IMR-90 (cell line): Measurements from ENCODE around the gene SMIM14. TPM values are rescaled to one million over a fixed set of nuclear protein-coding genes. Genes with fewer than 3 reads are reported as not detected.
A peak's percentile ranks its signal among the peaks of the same experiment; 100 is the strongest.

Source experiments
- ATAC-seq: fragments of 200-7000 bp; cut with Tn5 transposase; 2 replicates; pipeline ENCODE4 v1.9.1; 2020; ENCODE audit warnings: low read depth, mild to moderate bottlenecking, moderate library complexity
- BruUV-seq: library from RNA; stranded (reverse); fragments of 400-500 nt; replicated peaks from 2 replicates; lab custom pipeline; 2021; lab: Mats Ljungman, UMichigan
- CTCF ChIA-PET: fragments of 300-600 bp; formaldehyde crosslinking; extraction: SDS; loops from one replicate; lab custom pipeline; 2021; ENCODE audit warnings: antibody characterized with exemption; lab: Yijun Ruan, JAX
- POLR2A ChIA-PET: fragments of 300-600 bp; sonication (Branson Sonifier 250); formaldehyde crosslinking; loops from one replicate; lab custom pipeline; 2022; ENCODE audit warnings: antibody characterized with exemption; ENCODE audit not compliant: unreplicated experiment; lab: Charles Lee
- DNase-seq: peaks from one replicate; pipeline ENCODE4 v3.0.0; 2013
- H2AFZ ChIP-seq: replicated peaks from 2 replicates; pipeline ENCODE3; 2013; ENCODE audit warnings: low read length, mild to moderate bottlenecking; ENCODE audit not compliant: poor library complexity
- H2AK5ac ChIP-seq: 2 replicates; pipeline ENCODE4 v1.6.1; 2013; ENCODE audit warnings: low read depth, low read length, inconsistent platforms
- H2AK9ac ChIP-seq: replicated peaks from 2 replicates; pipeline ENCODE3; 2013; ENCODE audit warnings: mild to moderate bottlenecking, low read depth, low read length, moderate library complexity; ENCODE audit not compliant: poor library complexity
- H2BK120ac ChIP-seq: 2 replicates; pipeline ENCODE4 v1.6.1; 2013; ENCODE audit warnings: low read depth, low read length, inconsistent platforms
- H2BK15ac ChIP-seq: 3 replicates; pipeline ENCODE4 v1.6.1; 2013; ENCODE audit warnings: low read depth, low read length, inconsistent platforms
- H2BK20ac ChIP-seq: 2 replicates; pipeline ENCODE4 v1.6.1; 2013; ENCODE audit warnings: low read depth, mild to moderate bottlenecking, inconsistent platforms, low read length, moderate library complexity
- H2BK5ac ChIP-seq: 2 replicates; pipeline ENCODE4 v1.6.1; 2013; ENCODE audit warnings: mild to moderate bottlenecking, low read depth, low read length, inconsistent platforms; ENCODE audit not compliant: poor library complexity, severe bottlenecking
- H3K14ac ChIP-seq: replicated peaks from 2 replicates; pipeline ENCODE4 v1.6.1; 2013; ENCODE audit warnings: low read depth, low read length, inconsistent platforms
- H3K18ac ChIP-seq: 2 replicates; pipeline ENCODE4 v1.6.1; 2013; ENCODE audit warnings: low read depth, low read length, control low read depth
- H3K23ac ChIP-seq: 2 replicates; pipeline ENCODE4 v1.6.1; 2013; ENCODE audit warnings: low read depth, low read length, inconsistent platforms
- H3K27ac ChIP-seq: 2 replicates; pipeline ENCODE4 v1.5.1; 2013; ENCODE audit warnings: mild to moderate bottlenecking, control low read depth, low read length; ENCODE audit not compliant: insufficient read depth
- H3K27me3 ChIP-seq: 2 replicates; pipeline ENCODE4 v1.6.1; 2013; ENCODE audit warnings: low read length; ENCODE audit not compliant: control insufficient read depth, insufficient read depth
- H3K36me3 ChIP-seq: 2 replicates; pipeline ENCODE4 v1.6.1; 2013; ENCODE audit warnings: low read length, mixed read lengths; ENCODE audit not compliant: control insufficient read depth, insufficient read depth
- H3K4ac ChIP-seq: 2 replicates; pipeline ENCODE4 v1.6.1; 2013; ENCODE audit warnings: low read depth, low read length, inconsistent platforms
- H3K4me1 ChIP-seq: 2 replicates; pipeline ENCODE4 v1.6.1; 2013; ENCODE audit warnings: low read length, mixed read lengths; ENCODE audit not compliant: control insufficient read depth, insufficient read depth
- H3K4me2 ChIP-seq: 2 replicates; pipeline ENCODE4 v1.6.1; 2013; ENCODE audit warnings: low read depth, mild to moderate bottlenecking, control low read depth, low read length, moderate library complexity
- H3K4me3 ChIP-seq: 2 replicates; pipeline ENCODE4 v1.5.1; 2013; ENCODE audit warnings: low read depth, mild to moderate bottlenecking, control low read depth, low read length, moderate library complexity; ENCODE audit not compliant: insufficient read depth
- H3K56ac ChIP-seq: 2 replicates; pipeline ENCODE4 v1.6.1; 2013; ENCODE audit warnings: low read length, inconsistent platforms; ENCODE audit not compliant: insufficient read depth; ENCODE audit errors: extremely low read depth
- H3K79me1 ChIP-seq, 2 experiments: 2 replicates each; pipeline ENCODE4 v1.6.1; 2013; ENCODE audit warnings: low read length in 2 of 2, inconsistent platforms in 1 of 2, low read depth in 1 of 2
- H3K9ac ChIP-seq: 2 replicates; pipeline ENCODE4 v1.6.1; 2013; ENCODE audit warnings: low read depth, low read length, control low read depth
- H3K9me1 ChIP-seq: 2 replicates; pipeline ENCODE4 v1.6.1; 2013; ENCODE audit warnings: low read length, inconsistent platforms; ENCODE audit not compliant: insufficient read depth
- H3K9me3 ChIP-seq: 2 replicates; pipeline ENCODE4 v1.6.1; 2013; ENCODE audit warnings: low read length; ENCODE audit not compliant: control insufficient read depth, insufficient read depth
- H4K20me1 ChIP-seq: 2 replicates; pipeline ENCODE4 v1.6.1; 2013; ENCODE audit warnings: low read length, inconsistent platforms; ENCODE audit not compliant: insufficient read depth
- H4K5ac ChIP-seq: 2 replicates; pipeline ENCODE4 v1.6.1; 2013; ENCODE audit warnings: mild to moderate bottlenecking, low read depth, low read length, control low read depth
- H4K8ac ChIP-seq, 2 experiments: 2 replicates each; pipeline ENCODE4 v1.6.1; 2013; ENCODE audit warnings: low read depth in 2 of 2, low read length in 2 of 2, control low read depth in 1 of 2, inconsistent platforms in 1 of 2
- H4K91ac ChIP-seq: 2 replicates; pipeline ENCODE4 v1.6.1; 2013; ENCODE audit warnings: low read depth, low read length, inconsistent platforms; ENCODE audit not compliant: insufficient read depth
- BHLHE40 ChIP-seq: fragments of 150-350 bp; IDR thresholded peaks from 2 replicates; pipeline ENCODE4 v1.6.1; 2016; ENCODE audit warnings: mild to moderate bottlenecking, low read depth, low read length
- CEBPB ChIP-seq: IDR thresholded peaks from 2 replicates; pipeline ENCODE4 v1.6.1; 2012; ENCODE audit warnings: low read depth, low read length, improper control_type of control experiment
- CHD1 ChIP-seq: IDR thresholded peaks from 2 replicates; pipeline ENCODE4 v1.6.1; 2012; ENCODE audit warnings: low read depth, low read length, improper control_type of control experiment
- FOS ChIP-seq: fragments of 150-350 bp; IDR thresholded peaks from 2 replicates; pipeline ENCODE4 v1.6.1; 2016; ENCODE audit warnings: low read depth, low read length
- MAFK ChIP-seq: IDR thresholded peaks from 2 replicates; pipeline ENCODE4 v1.6.1; 2012; ENCODE audit warnings: low read depth, low read length, improper control_type of control experiment
- MXI1 ChIP-seq: IDR thresholded peaks from 2 replicates; pipeline ENCODE4 v1.6.1; 2012; ENCODE audit warnings: low read depth, mild to moderate bottlenecking, low read length, moderate library complexity, borderline replicate concordance
- NFE2L2 ChIP-seq: fragments of 150-350 bp; IDR thresholded peaks from 2 replicates; pipeline ENCODE4 v1.6.1; 2016; ENCODE audit warnings: low read depth, mild to moderate bottlenecking, low read length
- RAD21 ChIP-seq: IDR thresholded peaks from 2 replicates; pipeline ENCODE4 v1.6.1; 2012; ENCODE audit warnings: low read length, improper control_type of control experiment
- RCOR1 ChIP-seq: IDR thresholded peaks from 2 replicates; pipeline ENCODE4 v1.6.1; 2012; ENCODE audit warnings: mild to moderate bottlenecking, low read length, improper control_type of control experiment; ENCODE audit not compliant: insufficient replicate concordance
- RFX5 ChIP-seq: IDR thresholded peaks from 2 replicates; pipeline ENCODE4 v1.8.0; 2012; ENCODE audit warnings: low read depth, mild to moderate bottlenecking, low read length, moderate library complexity
- USF2 ChIP-seq: fragments of 150-350 bp; IDR thresholded peaks from 2 replicates; pipeline ENCODE4 v1.6.1; 2017; ENCODE audit warnings: mild to moderate bottlenecking, antibody characterized with exemption, low read length, low read depth
- WGBS, 2 experiments: methylation state at CpG; one replicate each; pipeline versions ENCODE4 v1.1.5 to v1.1.7; 2013; ENCODE audit warnings: missing lambda C conversion rate in 2 of 2; ENCODE audit not compliant: insufficient read length in 1 of 2; ENCODE audit errors: extremely low coverage in 2 of 2; 5-methylcytosine and 5-hydroxymethylcytosine counted together
- dilution Hi-C: fragments of 300-500 bp; cut with HindIII; formaldehyde crosslinking; loops from one replicate; pipeline ENCODE4 v1.14.3; 2018; ENCODE audit warnings: low sequenced_read_pairs; ENCODE audit not compliant: unreplicated experiment
- in situ Hi-C: fragments of 300-500 bp; cut with MboI; formaldehyde crosslinking; loops from 3 replicates; pipeline ENCODE4 v1.14.3; 2019; ENCODE audit warnings: low sequenced_read_pairs, inconsistent platforms, mixed read lengths
- intact Hi-C: fragments of 100-400 bp; cut with micrococcal nuclease; formaldehyde crosslinking; loops from 2 replicates; pipeline ENCODE4 v1.10.0; 2022
- polyA plus RNA-seq, 3 experiments: library from polyadenylated mRNA; depleted of rRNA; stranded (reverse); fragments of >200 nt; gene quantifications; 2 replicates each; pipeline ENCODE4 v1.2.3, GENCODE V29; 2012; ENCODE audit warnings: low replicate concordance in 1 of 3
- total RNA-seq: library from RNA; depleted of rRNA; stranded (reverse); fragments of >200 nt; gene quantifications from 2 replicates; pipeline ENCODE4 v1.2.3, GENCODE V29; 2012
- TF ChIP-seq, protein P1 (sequence below): conservative IDR thresholded peaks from 2 replicates; pipeline ENCODE4 v1.5.1; 2012; ENCODE audit warnings: mild to moderate bottlenecking, low read depth, low read length, improper control_type of control experiment
- TF ChIP-seq, protein P2 (sequence below): fragments of 150-350 bp; IDR thresholded peaks from 2 replicates; pipeline ENCODE4 v1.6.1; 2016; ENCODE audit warnings: low read depth, mild to moderate bottlenecking, low read length, moderate library complexity, borderline replicate concordance

SMIM14 gene
- total and polyA plus RNA-seq, 2 of the 4 experiments (the other 2 are of a cell fraction), result 15.6 to 20.9 TPM

GRCh38 chr4:39497909-39498726 lies 140.5 kb downstream of the SMIM14 start:
- in situ Hi-C loops (no loop called here), dilution Hi-C loops (no loop called here), intact Hi-C loops (no loop called here)
- Histone ChIP-seq H2AFZ (no peak overlapping the region), H3K27ac (peak overlapping the region; percentile 37; the same call in 1 of the 2 replicates), H3K4me3 (no peak overlapping the region), H2BK120ac (no peak overlapping the region), H4K5ac (no peak overlapping the region), H2BK15ac (no peak overlapping the region), H3K23ac (no peak overlapping the region), H4K8ac (no peak overlapping the region), H3K27me3 (no peaks in the 10 kb centered on the region), H3K4me1 (peaks cover 3% of the 10 kb centered on the region), H3K14ac (no peak overlapping the region), H2AK9ac (no peak overlapping the region), H3K9me3 (no peaks in the 10 kb centered on the region), H3K4me2 (no peak overlapping the region), H4K20me1 (peaks cover 3% of the 10 kb centered on the region; the same call in 1 of the 2 replicates), H4K91ac (no peak overlapping the region), H3K9me1 (no peaks in the 10 kb centered on the region), H2BK5ac (no peak overlapping the region), H2BK20ac (no peak overlapping the region), H2AK5ac (no peak overlapping the region), H3K18ac (no peak overlapping the region), H3K4ac (no peak overlapping the region), H3K36me3 (peaks cover 9% of the 10 kb centered on the region), H3K56ac (no peak overlapping the region), H3K79me1 (peaks cover 0 to 21% of the 10 kb centered on the region in 2 experiments; a peak in 2 of 4 replicates), H3K9ac (no peak overlapping the region)
- BruUV-seq, result no TSS peak
- WGBS, 2 experiments, result no CpG with 5 or more reads among the region's 1 CpG
- ChIA-PET POLR2A (no interaction called here), CTCF (no interaction called here)
- DNase-seq (no peak), ATAC-seq (no peak)
- TF ChIP-seq, protein P1, sequence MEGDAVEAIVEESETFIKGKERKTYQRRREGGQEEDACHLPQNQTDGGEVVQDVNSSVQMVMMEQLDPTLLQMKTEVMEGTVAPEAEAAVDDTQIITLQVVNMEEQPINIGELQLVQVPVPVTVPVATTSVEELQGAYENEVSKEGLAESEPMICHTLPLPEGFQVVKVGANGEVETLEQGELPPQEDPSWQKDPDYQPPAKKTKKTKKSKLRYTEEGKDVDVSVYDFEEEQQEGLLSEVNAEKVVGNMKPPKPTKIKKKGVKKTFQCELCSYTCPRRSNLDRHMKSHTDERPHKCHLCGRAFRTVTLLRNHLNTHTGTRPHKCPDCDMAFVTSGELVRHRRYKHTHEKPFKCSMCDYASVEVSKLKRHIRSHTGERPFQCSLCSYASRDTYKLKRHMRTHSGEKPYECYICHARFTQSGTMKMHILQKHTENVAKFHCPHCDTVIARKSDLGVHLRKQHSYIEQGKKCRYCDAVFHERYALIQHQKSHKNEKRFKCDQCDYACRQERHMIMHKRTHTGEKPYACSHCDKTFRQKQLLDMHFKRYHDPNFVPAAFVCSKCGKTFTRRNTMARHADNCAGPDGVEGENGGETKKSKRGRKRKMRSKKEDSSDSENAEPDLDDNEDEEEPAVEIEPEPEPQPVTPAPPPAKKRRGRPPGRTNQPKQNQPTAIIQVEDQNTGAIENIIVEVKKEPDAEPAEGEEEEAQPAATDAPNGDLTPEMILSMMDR, result no peak
- TF ChIP-seq NFE2L2 (no peak), CEBPB (no peak), MAFK (no peak), FOS (no peak), RCOR1 (no peak), RFX5 (no peak), BHLHE40 (no peak), MXI1 (no peak), USF2 (no peak), RAD21 (no peak), CHD1 (no peak)
- TF ChIP-seq, protein P2, sequence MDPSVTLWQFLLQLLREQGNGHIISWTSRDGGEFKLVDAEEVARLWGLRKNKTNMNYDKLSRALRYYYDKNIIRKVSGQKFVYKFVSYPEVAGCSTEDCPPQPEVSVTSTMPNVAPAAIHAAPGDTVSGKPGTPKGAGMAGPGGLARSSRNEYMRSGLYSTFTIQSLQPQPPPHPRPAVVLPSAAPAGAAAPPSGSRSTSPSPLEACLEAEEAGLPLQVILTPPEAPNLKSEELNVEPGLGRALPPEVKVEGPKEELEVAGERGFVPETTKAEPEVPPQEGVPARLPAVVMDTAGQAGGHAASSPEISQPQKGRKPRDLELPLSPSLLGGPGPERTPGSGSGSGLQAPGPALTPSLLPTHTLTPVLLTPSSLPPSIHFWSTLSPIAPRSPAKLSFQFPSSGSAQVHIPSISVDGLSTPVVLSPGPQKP, result no peak
